Gastrocnemius medialis (tissue), 4 donors: ENCODE measurements around the gene CERCAM.

Experiments
- POLR2A ChIP-seq, 2 donors: fragments of 450-650 bp; IDR thresholded peaks; one replicate each; pipeline ENCODE4 v1.6.1; 2017; ENCODE audit warnings: antibody characterized with exemption in 2 of 2, mild to moderate bottlenecking in 2 of 2, moderate library complexity in 2 of 2
- TF ChIP-seq, protein P1 (sequence below), 5 experiments: fragments of 450-650 bp in 3 of 5; fragments of 200-600 bp in 2 of 5; sonication (generic) in 2 of 5; IDR thresholded peaks in 4 of 5; conservative IDR thresholded peaks in 1 of 5; 1 replicate in 4 of 5; 2 replicates in 1 of 5; pipeline ENCODE4 v1.5.1; 2016 to 2019; ENCODE audit warnings: antibody characterized with exemption in 5 of 5, mild to moderate bottlenecking in 3 of 5, moderate library complexity in 3 of 5

DNA sequence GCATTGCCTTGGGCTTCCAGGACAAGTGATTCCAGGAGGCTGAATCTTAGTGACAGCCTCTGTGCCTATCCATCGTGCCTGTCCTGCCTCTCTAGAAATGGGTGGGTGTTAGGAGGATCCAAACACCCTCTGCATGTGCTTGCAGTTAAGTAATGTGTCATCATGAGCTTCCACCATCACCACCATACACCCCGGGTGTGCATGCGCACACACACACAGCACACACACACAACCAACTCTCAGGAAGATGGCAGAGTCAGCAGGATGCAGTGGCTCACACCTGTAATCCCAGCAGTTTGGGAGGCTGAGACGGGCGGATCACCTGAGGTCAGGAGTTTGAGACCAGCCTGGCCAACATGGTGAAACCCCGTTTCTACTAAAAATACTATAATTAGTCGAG, 22.8 kb upstream of the CERCAM start:
- TF ChIP-seq, protein P1, sequence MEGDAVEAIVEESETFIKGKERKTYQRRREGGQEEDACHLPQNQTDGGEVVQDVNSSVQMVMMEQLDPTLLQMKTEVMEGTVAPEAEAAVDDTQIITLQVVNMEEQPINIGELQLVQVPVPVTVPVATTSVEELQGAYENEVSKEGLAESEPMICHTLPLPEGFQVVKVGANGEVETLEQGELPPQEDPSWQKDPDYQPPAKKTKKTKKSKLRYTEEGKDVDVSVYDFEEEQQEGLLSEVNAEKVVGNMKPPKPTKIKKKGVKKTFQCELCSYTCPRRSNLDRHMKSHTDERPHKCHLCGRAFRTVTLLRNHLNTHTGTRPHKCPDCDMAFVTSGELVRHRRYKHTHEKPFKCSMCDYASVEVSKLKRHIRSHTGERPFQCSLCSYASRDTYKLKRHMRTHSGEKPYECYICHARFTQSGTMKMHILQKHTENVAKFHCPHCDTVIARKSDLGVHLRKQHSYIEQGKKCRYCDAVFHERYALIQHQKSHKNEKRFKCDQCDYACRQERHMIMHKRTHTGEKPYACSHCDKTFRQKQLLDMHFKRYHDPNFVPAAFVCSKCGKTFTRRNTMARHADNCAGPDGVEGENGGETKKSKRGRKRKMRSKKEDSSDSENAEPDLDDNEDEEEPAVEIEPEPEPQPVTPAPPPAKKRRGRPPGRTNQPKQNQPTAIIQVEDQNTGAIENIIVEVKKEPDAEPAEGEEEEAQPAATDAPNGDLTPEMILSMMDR (IDR thresholded peaks at IDR 0.05 in 4 of 5, conservative IDR thresholded peaks at IDR 0.05 in 1 of 5), result no peak
- TF ChIP-seq POLR2A (IDR thresholded peaks at IDR 0.05), result no peak
